GM19468 (cell line): ENCODE measurements around the gene STAT5B.
"Not testable (repeated sequence)": the region's sequence is repeated elsewhere in the genome, so short reads cannot be mapped to it uniquely, and the experiment has no call there.

Source experiments
- ATAC-seq: cut with Tn5 transposase; IDR thresholded peaks from one replicate; pipeline ENCODE4 v1.9.1; 2021; ENCODE audit warnings: mild to moderate bottlenecking, moderate library complexity, moderate number of reproducible peaks; ENCODE audit not compliant: unreplicated experiment; ENCODE audit errors: extremely low read depth

The STAT5B gene

DNA sequence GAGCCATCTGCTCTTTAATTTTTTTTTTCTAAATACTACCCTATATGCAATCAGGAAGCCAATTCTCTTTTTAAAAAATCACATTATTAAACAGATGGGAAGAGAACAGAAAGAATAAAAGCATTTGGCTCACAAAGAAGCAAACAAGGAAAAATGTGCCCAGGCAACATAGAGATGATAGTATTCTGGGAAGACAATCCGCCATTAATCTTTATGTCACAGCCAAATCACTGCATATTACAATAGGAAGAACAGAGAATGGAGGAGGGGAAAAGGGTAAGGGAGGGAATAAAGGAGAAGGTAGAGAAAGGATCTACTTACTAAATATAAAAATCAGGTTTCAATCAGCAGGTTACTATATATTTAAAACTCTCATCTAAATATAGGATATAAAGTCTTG lies 34.3 kb downstream of the STAT5B start:
- ATAC-seq: no peak

GRCh38 chr17:42240863-42241262 lies 35.3 kb downstream of the STAT5B start:
- ATAC-seq: not testable (repeated sequence)

DNA sequence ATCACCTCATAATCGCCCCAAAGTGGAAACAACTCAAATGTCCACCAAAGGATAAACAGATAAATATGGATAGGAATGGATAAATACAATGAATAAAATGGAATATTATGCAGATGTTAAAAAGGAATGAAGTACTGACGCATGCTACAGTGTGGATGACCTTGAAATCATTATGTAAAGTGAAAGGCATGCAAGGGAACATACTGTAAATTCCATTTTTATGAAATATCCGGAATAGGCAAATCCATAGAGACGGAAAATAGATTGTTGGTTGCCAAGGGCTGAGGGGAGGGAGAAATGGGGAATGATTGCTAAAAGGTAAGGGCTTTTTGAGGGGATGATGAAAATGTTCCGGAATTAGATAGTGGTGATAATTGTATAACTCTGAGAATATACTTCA lies 36.0 kb downstream of the STAT5B start:
- no peak for ATAC-seq

DNA sequence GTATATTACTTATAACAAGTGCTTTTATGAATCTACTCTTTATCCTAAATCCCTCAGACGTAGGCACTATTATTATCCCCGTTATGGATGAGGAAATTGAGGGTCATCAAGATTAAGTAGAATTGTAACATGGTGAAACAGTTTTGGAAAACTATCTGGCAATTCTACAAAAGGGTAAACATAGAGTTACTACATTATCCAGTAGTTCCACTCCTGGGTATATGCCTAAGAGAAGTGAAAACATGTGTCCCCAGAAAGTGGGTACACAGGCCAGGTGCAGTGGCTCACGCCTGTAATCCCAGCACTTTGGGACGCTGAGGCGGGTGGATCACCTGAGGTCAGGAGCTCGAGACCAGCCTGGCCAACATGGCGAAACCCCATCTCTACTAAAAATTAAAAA lies 36.6 kb downstream of the STAT5B start:
- not testable (repeated sequence) for ATAC-seq

DNA sequence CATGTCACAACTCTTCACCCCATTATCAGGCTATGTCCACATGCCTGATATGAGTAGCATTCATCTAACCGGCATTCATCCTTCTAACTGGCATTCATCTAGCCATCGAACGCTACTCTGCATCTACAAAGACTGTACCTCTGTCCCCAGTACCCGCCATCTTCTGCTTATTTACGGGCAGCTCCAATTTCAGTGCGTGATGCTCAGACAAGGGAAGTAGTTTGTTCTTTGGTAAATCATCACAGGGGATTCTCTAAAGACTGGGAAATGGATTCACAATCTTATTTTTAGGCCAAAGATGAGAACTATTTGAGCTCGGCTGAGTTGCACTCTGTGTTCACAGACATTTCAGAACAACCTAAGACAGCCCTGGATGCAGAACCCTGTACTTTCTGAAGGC lies 39.4 kb downstream of the STAT5B start:
- no peak for ATAC-seq

- ATAC-seq: no peak
Observed at GRCh38 chr17:42233994-42234393, 42.2 kb downstream of the STAT5B start.

DNA sequence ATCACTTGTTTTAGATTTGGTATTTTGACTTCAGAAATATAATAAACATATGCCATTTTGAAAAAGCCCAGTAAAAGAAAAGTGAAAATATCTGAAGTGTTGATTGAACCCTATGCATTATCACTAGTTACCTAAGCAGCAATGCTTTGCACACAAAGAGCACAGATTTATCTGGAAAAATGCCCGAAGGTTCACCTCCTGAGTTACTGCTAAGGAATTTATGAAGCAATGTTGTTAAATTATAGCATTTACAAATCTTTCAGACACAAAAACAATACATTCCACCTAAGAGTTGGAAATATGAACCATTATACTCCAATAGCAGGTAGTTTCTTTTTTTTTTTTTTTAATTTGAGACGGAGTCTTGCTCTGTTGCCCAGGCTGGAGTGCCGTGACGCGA lies 43.0 kb downstream of the STAT5B start:
- ATAC-seq: no peak

DNA sequence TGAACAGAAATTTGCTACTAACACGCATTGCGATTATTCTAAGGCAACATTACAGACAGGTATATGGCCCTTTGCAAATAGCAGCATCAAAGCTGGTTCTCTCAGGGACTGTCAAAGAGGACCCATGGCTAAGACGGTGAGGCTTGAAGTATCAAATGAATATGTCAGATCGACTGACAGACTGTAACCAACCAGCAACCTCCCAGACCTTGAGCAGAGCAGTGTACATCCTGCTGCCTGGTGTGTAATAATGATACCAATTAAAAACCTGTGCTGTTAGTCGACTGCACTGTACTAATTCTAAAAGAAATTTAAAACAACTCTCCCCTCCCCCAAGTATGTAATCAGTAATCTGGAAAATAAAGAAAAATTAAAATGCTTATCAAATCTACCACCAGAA lies 46.0 kb downstream of the STAT5B start:
- ATAC-seq: no peak

DNA sequence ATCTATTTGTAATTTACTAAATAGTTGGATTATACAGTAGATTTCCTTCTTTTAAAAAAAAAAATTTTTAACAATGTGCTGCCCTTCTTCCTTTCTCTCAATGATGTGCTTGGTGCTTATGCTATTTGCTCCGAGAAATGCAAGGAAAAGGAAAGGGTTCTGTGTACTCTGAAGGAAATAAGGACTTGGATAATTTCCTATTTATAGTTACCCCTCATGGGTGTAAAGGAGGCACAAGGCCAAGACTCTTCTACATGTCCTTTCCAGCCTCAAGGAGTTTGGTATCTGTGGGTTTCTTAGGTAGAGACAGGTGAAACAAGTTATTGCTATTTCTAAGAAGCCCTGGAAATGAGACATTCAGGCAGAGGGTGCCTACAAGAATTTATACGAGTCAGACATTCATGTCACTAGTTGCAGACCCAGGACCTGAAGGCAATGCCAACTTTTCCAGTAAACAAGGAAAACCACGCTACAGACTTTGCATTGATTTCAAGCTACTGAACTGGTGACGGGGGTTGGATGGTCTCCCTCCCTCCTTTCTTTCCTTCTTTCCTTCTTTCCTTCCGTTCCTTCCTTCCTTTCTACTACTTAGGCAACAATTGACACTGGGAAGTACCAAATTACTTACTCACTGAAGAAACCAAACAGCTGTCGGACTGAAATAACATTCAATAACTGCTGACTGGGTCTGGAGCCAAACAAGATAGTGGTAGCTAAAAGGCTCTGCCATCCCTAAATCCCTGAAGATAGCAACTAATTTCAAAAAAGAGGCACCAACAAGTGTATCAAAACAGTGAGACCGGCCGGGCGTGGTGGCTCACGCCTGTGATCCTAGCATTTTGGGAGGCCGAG lies 48.1 kb downstream of the STAT5B start:
- ATAC-seq: no peak

DNA sequence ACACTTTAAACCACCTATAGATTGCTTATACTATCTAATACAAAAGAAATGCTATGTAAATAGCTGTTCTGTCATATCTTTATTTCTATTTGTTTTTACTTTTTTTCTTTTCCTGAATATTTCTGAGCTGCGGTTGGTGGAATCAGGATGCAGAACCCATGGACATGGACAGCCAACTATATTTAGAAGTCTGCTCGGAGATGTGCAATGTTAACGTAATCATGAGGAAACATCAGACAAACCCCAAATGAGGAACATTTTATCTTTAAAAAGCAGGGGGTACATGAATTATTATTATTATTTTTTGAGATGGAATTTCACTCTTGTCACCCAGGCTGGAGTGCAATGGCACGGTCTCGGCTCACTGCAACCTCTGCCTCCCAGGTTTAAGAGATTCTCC lies 50.5 kb downstream of the STAT5B start:
- ATAC-seq: no peak

- ATAC-seq: no peak
Observed at GRCh38 chr17:42224651-42225050, 51.5 kb downstream of the STAT5B start.

DNA sequence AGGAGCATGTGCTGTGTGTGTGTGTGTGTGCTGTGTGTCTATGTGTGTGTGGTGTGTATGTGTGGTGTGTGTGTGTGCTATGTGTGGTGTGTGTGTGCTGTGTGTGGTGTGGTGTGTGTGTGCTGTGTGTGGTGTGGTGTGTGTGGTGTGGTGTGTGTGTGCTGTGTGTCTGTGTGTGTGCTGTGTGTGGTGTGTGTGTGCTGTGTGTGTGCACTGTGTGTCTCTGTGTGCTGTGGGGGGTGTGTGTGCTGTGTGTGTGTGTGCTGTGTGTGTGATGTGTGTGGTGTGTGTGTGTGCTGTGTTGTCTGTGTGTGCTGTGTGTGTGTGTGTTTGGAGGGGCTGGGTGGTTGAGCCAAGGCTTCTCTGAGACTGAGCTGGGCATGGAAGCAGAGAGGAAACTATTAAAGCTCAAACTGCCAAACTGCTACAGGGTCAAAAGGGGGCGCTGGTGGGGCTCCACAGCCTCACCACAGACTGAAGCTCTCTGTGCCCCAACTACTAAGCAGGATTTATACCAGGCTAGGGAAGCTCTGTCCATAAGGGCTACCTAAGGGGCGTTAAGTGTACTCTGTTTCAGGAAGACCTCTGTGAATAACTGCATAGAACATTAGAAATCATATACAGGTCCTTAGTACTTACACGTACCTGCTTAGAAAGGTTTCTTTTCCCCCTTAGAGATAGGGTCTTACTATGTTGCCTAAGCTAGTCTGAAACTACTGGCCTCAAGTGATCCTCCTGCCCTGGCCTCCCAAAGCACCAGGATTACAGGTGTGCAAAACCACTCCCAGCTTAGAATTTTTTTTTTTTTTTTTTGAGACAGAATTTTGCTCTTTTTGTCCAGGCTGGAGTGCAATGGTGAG lies 54.1 kb downstream of the STAT5B start:
- ATAC-seq: no peak

- not testable (repeated sequence) for ATAC-seq
Observed at GRCh38 chr17:42219280-42219679, 56.9 kb downstream of the STAT5B start.

- ATAC-seq: no peak
Observed at GRCh38 chr17:42214156-42214555, 62.0 kb downstream of the STAT5B start.

- ATAC-seq: no peak
Observed at GRCh38 chr17:42212382-42212781, 63.8 kb downstream of the STAT5B start.

DNA sequence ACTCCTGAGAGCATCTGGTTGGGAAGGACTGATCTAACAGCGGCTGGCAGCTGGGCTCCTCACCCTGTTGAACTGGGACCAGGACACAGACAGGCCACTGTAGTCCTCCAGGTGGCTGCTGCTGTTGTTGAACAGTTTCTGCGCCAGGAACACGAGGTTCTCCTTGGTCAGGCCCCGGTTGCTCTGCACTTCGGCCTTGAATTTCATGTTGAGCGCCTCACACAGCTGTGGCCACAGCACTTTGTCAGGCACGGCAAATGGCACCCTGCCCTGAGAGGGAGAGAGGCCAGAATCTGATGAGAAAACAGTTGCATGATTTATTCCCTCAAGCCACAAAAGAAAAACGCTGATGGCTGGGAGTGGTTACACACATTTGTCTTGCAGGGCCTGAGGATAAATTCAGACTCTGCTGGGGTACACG lies 64.3 kb downstream of the STAT5B start:
- not testable (repeated sequence) for ATAC-seq

GRCh38 chr17:42210046-42210445 lies 66.1 kb downstream of the STAT5B start:
- no peak for ATAC-seq

DNA sequence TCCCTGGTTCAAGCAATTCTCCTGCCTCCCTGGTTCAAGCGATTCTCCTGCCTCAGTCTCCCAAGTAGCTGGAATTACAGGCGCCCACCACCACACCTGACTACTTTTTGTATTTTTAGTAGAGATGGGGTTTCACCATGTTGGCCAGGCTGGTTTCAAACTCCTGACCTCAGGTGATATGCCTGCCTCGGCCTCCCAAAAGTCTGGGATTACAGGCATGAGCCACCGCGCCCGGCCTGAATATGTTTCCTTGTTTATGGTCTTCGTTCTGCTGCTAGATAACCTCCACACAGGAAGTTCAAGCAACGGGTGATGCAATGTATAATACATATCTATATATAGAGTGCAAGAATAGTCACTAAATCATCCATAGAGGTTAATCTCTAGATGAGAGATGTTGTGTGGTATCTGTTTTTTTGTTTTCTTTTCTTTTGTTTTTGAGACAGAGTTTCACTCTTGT lies 70.0 kb downstream of the STAT5B start:
- ATAC-seq: not testable (repeated sequence)

DNA sequence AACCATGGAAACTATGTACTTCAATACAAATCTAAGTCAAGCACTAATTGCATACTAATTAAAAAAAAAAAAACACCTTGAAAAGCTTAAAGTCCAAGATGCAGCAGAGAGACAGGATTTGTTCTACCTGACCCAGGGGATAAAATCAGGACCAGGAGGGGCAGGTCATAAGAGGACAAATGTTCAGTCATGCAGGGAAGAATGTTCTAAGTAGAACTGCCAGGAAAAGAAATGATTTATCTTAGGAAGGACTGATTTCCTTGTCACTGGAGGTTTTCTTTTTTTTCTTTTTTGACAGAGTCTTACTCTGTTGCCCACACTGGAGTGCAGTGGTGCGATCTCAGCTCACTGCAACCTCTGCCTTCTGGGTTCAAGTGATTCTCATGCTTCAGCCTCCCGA lies 72.8 kb downstream of the STAT5B start:
- ATAC-seq: no peak

DNA sequence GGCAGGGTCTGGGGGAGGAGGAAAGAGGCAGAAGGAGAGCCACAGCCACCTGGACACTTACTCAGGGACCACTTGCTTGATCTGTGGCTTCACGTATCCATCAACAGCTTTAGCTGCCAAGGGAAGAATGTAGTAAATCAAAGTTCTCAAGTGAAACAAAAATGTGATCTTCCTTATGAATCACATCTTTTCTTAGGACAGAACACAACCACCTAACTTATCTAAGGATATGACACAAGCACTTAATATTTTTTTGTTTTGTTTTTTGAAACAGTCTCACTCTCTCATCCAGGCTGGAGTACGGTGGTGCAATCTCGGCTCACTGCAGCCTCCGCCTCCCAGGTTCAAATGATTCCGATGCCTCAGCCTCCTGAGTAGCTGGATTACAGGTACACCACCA lies 73.5 kb downstream of the STAT5B start:
- ATAC-seq: no peak

- ATAC-seq: no peak
Observed at GRCh38 chr17:42202159-42202558, 74.0 kb downstream of the STAT5B start.
